Panc1 (cell line): ENCODE results near the gene COMMD10.

Source experiments
- POLR2AphosphoS5 ChIP-seq: IDR thresholded peaks from 2 replicates; pipeline ENCODE4 v1.6.1; 2012; ENCODE audit warnings: mild to moderate bottlenecking, low read depth, low read length, moderate library complexity
- TCF7L2 ChIP-seq: IDR thresholded peaks from 2 replicates; pipeline ENCODE4 v1.6.1; 2011; ENCODE audit warnings: mild to moderate bottlenecking, low read depth, low read length, inconsistent platforms
- TF ChIP-seq, protein P1 (sequence below): fragments of 450-650 bp; IDR thresholded peaks from 2 replicates; pipeline ENCODE4 v1.5.1; 2017; ENCODE audit warnings: mild to moderate bottlenecking
- TF ChIP-seq, protein P2 (sequence below), 2 experiments: IDR thresholded peaks; 2 replicates each; pipeline ENCODE4 v1.6.1; 2011 to 2012; ENCODE audit warnings: low read depth in 2 of 2, control low read depth in 1 of 2, low read length in 1 of 2, mild to moderate bottlenecking in 1 of 2, moderate library complexity in 1 of 2; ENCODE audit not compliant: insufficient read depth in 1 of 2

DNA sequence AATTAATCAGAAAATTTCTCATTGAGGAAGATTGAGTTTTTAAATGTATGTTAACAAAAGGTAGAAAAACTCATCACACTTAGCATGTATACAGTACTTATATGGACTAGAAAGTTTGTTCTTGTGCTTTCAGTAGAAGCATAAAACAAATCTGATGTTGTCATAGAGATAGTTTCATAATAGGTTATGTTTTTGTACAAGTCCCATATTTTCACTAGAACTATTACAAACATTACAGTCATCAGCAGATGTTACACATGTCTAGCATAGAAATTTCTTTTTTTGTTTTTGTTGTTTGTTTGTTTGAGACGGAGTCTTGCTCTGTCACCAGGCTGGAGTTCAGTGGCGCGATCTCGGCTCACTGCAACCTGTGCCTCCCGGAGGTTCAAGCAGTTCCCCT lies 131.4 kb downstream of the COMMD10 start:
- TF ChIP-seq, protein P1, sequence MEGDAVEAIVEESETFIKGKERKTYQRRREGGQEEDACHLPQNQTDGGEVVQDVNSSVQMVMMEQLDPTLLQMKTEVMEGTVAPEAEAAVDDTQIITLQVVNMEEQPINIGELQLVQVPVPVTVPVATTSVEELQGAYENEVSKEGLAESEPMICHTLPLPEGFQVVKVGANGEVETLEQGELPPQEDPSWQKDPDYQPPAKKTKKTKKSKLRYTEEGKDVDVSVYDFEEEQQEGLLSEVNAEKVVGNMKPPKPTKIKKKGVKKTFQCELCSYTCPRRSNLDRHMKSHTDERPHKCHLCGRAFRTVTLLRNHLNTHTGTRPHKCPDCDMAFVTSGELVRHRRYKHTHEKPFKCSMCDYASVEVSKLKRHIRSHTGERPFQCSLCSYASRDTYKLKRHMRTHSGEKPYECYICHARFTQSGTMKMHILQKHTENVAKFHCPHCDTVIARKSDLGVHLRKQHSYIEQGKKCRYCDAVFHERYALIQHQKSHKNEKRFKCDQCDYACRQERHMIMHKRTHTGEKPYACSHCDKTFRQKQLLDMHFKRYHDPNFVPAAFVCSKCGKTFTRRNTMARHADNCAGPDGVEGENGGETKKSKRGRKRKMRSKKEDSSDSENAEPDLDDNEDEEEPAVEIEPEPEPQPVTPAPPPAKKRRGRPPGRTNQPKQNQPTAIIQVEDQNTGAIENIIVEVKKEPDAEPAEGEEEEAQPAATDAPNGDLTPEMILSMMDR: no peak
- TF ChIP-seq, protein P2, sequence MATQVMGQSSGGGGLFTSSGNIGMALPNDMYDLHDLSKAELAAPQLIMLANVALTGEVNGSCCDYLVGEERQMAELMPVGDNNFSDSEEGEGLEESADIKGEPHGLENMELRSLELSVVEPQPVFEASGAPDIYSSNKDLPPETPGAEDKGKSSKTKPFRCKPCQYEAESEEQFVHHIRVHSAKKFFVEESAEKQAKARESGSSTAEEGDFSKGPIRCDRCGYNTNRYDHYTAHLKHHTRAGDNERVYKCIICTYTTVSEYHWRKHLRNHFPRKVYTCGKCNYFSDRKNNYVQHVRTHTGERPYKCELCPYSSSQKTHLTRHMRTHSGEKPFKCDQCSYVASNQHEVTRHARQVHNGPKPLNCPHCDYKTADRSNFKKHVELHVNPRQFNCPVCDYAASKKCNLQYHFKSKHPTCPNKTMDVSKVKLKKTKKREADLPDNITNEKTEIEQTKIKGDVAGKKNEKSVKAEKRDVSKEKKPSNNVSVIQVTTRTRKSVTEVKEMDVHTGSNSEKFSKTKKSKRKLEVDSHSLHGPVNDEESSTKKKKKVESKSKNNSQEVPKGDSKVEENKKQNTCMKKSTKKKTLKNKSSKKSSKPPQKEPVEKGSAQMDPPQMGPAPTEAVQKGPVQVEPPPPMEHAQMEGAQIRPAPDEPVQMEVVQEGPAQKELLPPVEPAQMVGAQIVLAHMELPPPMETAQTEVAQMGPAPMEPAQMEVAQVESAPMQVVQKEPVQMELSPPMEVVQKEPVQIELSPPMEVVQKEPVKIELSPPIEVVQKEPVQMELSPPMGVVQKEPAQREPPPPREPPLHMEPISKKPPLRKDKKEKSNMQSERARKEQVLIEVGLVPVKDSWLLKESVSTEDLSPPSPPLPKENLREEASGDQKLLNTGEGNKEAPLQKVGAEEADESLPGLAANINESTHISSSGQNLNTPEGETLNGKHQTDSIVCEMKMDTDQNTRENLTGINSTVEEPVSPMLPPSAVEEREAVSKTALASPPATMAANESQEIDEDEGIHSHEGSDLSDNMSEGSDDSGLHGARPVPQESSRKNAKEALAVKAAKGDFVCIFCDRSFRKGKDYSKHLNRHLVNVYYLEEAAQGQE (IDR thresholded peaks at IDR 0.05; ENCODE audit: insufficient read depth in 1 of 2, low read depth in 2 of 2, low read length in 1 of 2): no peak
- TF ChIP-seq POLR2AphosphoS5: no peak
- no peak for TF ChIP-seq TCF7L2
